H1 (cell line): ENCODE measurements around the gene SMYD3.

Experiments
- EP300 ChIP-seq, 2 experiments: IDR thresholded peaks; 1 replicate in 1 of 2; 2 replicates in 1 of 2; pipeline ENCODE4 v1.6.1; 2011 to 2012; ENCODE audit warnings: low read depth in 2 of 2, low read length in 2 of 2, mild to moderate bottlenecking in 2 of 2, borderline replicate concordance in 1 of 2, inconsistent platforms in 1 of 2, moderate library complexity in 1 of 2
- EZH2 ChIP-seq: fragments of 200-600 bp; sonication (generic); IDR thresholded peaks from 2 replicates; pipeline ENCODE4 v1.7.1; 2012; ENCODE audit warnings: low read depth, mild to moderate bottlenecking, moderate library complexity, low read length, inconsistent platforms; ENCODE audit not compliant: severe bottlenecking
- POLR2A ChIP-seq, 2 experiments: IDR thresholded peaks; 1 replicate in 1 of 2; 2 replicates in 1 of 2; pipeline ENCODE4 v1.6.1; 2011; ENCODE audit warnings: low read depth in 2 of 2, low read length in 2 of 2, mild to moderate bottlenecking in 2 of 2; ENCODE audit errors: control extremely low read depth in 1 of 2
- SAP30 ChIP-seq: fragments of 300-600 bp; sonication (generic); IDR thresholded peaks from 2 replicates; pipeline ENCODE4 v1.7.1; 2012; ENCODE audit warnings: low read length, moderate library complexity, mild to moderate bottlenecking, inconsistent platforms; ENCODE audit not compliant: insufficient read depth, insufficient replicate concordance
- YY1 ChIP-seq: IDR thresholded peaks from 2 replicates; pipeline ENCODE4 v1.6.1; 2011; ENCODE audit warnings: low read depth, mild to moderate bottlenecking, low read length
- TF ChIP-seq, protein P1 (sequence below), 3 experiments: IDR thresholded peaks; 1 replicate in 2 of 3; 2 replicates in 1 of 3; pipeline versions ENCODE4 v1.5.1 to v1.6.1; 2011; ENCODE audit warnings: low read length in 3 of 3, mild to moderate bottlenecking in 3 of 3, inconsistent platforms in 2 of 3, low read depth in 1 of 3, moderate library complexity in 1 of 3; ENCODE audit not compliant: insufficient read depth in 1 of 3; ENCODE audit errors: control extremely low read depth in 1 of 3

DNA sequence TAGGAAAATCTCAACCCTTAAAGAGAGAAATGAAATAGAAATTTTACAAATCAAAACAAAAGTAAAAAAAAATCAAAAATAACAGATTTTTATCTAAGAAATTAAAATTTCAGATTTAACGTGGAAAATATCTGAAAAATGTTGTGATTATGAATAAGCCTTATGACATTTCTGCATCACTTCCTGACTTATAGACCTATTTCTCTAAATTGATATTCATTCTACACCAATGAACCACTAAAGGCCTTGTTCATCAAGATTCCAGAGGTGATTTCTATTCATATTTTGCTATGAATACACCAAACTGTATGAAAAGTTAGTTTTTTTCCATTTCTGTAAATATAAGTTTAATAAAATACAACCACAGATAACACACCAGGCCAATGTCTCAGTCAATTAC, 261.5 kb downstream of the SMYD3 start:
- TF ChIP-seq POLR2A (IDR thresholded peaks at IDR 0.05; ENCODE audit: control extremely low read depth in 1 of 2, low read depth in 2 of 2, low read length in 2 of 2), result no peak
- TF ChIP-seq, protein P1, sequence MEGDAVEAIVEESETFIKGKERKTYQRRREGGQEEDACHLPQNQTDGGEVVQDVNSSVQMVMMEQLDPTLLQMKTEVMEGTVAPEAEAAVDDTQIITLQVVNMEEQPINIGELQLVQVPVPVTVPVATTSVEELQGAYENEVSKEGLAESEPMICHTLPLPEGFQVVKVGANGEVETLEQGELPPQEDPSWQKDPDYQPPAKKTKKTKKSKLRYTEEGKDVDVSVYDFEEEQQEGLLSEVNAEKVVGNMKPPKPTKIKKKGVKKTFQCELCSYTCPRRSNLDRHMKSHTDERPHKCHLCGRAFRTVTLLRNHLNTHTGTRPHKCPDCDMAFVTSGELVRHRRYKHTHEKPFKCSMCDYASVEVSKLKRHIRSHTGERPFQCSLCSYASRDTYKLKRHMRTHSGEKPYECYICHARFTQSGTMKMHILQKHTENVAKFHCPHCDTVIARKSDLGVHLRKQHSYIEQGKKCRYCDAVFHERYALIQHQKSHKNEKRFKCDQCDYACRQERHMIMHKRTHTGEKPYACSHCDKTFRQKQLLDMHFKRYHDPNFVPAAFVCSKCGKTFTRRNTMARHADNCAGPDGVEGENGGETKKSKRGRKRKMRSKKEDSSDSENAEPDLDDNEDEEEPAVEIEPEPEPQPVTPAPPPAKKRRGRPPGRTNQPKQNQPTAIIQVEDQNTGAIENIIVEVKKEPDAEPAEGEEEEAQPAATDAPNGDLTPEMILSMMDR (IDR thresholded peaks at IDR 0.05; ENCODE audit: control extremely low read depth in 1 of 3, insufficient read depth in 1 of 3, low read depth in 1 of 3, low read length in 3 of 3), result no peak
- no peak for TF ChIP-seq EZH2
- no peak for TF ChIP-seq SAP30
- no peak for TF ChIP-seq YY1
- TF ChIP-seq EP300 (IDR thresholded peaks at IDR 0.05; ENCODE audit: borderline replicate concordance in 1 of 2, low read depth in 2 of 2, low read length in 2 of 2), result no peak
